Skeletal muscle cell (primary cell): ENCODE measurements around the gene SNTN.

ENCODE experiments used
- DNase-seq: peaks from one replicate; pipeline ENCODE4 v3.0.0-alpha.2; 2010; ENCODE audit warnings: low read depth
- H3K4me3 ChIP-seq: 2 replicates; pipeline ENCODE4 v1.5.1; 2011; ENCODE audit warnings: low read depth, mild to moderate bottlenecking, control low read depth, low read length, moderate library complexity

SNTN gene

DNA sequence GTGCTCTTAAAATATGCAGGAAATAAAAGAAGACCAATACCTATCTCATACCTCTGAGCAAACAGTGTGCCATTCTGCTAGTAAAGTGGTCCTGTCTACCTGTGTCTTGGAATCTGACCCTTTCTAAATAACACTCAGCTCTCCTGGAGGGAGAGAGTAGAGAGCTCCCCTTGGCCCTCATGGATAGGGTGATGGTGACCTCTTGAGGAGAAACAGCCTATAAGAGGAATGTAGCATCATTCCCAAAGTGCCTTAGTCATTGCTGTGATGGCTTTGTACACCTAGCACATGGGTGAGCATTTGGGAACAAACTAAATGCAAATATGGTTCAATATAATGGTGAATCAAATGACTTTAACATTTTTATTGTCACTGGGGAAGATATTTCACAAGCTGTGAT is 10.0 kb downstream of the SNTN start:
- no peak overlapping the region for H3K4me3 ChIP-seq
- no peak for DNase-seq

- no peak overlapping the region for H3K4me3 ChIP-seq
- no peak for DNase-seq
Observed at GRCh38 chr3:63670544-63670943, 18.1 kb downstream of the SNTN start.

DNA sequence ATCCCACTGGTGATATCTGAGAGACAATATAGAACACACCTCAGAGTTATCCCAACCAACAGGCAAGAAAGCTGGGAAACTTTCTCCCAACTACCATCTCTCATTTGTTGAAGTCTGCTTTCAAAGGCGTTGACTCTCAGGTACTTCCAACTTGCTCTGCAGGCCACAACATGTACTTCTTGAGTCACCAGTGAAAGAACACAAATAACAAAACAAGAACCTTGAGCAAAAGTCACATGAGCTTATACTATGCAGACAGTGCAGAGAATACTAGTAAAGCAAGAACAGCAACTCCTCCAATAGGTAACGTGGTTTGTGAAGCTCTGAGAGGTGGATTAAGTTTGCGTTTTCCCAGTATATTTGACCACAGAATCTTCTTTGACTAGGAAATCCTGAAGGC is 20.6 kb downstream of the SNTN start:
- no peak overlapping the region for H3K4me3 ChIP-seq
- DNase-seq, result no peak

DNA sequence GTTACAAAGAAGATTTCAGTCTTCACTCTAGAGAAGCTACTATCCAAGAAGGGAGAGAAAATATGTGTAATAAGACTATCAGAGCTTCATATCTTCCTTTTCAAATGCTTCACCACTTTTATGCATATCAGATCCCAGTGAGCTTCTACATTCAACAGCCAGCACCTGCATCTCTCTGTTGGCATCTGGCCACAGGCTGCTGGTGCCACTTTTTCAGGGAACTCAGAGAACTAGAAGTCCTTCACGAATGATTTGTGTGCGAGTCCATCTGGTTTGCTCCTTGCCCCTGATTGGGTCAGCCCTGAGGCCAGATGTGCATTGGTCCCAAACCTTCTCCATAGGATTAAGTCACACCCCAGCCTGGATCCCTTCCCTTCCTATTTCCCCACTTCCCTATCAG is 22.1 kb downstream of the SNTN start:
- no peak for DNase-seq
- H3K4me3 ChIP-seq, result no peak overlapping the region

DNA sequence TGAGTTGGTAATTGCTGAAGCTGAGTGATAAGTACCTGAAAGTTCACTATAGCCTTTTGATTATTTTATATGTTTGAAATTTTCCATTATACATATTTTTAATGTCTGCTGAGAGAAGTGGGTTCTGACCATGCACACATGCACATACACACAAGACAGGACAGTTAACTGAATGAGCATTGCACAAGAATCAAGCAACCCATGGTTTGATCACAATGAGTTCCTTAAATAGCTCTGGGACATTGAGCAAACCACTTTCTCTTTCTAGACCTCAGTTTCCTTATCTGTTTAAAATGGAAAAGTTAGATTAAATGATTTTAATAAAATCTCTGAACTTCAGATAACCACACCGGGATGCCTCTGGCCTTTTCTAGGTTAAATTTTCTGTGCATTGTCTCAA is 26.7 kb downstream of the SNTN start:
- H3K4me3 ChIP-seq, result no peak overlapping the region
- no peak for DNase-seq

DNA sequence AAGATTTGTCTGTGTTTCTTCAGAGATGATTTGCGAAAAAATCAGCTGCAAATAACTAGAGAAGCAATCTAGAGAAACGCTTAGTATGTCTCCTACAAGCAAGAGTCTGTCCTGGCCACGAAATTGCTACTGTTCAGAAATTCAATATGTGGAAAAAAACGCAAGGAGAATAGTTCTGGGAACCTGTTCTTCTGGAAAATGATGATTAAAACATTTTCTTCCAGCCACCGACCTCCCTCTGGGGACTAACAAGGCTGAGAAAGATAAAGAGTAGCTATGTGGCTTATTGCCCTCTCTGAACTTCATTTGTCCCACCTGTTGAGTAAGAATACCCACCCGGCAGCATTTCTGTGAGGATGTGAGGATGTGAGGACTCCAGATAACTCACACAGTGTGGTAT is 31.6 kb downstream of the SNTN start:
- H3K4me3 ChIP-seq, result no peak overlapping the region

DNA sequence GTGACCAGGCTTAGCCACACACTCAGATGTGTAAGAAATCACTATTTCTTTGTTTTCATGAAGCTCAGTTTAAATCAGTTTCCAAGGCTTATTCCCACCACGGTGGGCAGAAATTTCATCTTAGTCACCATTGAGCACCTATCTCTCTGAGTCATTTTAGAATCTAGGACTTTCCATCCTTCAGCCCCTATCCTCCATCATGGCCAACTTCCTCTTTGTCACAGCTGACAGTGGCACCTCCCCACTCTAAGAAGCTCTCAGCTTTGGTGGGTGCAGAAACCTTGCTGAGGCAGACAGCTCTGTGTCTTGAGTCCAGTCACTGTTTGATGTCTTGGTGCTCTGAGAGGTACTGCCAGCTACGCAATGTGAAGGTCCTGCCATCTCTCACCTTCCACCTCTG is 32.9 kb downstream of the SNTN start:
- DNase-seq, result no peak

More for the DNA sequence above, 31.6 kb downstream of the SNTN start:
- no peak for DNase-seq

GRCh38 chr3:63687278-63688225 is 35.1 kb downstream of the SNTN start:
- DNase-seq, result no peak
- H3K4me3 ChIP-seq, result no peak overlapping the region

More for the DNA sequence above, 32.9 kb downstream of the SNTN start:
- no peak overlapping the region for H3K4me3 ChIP-seq

DNA sequence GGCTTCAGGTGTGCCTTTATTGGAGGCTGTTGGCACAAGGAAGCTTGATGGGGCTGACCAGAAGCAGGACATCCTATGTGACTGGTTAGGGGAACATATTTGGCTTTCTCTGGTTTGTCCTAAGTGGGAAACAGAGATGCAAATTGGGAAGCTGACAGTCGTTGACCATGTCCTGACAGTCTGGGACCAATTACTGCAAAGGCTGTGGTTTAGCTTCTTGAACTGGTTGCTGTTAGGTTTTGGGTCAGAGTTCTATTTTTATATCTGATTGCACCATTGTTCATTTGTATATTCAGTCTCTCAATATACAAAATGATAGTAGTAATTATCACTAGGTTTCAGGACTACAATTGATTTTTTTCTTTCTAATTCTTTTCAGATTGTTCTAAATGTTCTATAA is 36.8 kb downstream of the SNTN start:
- no peak overlapping the region for H3K4me3 ChIP-seq
- no peak for DNase-seq

GRCh38 chr3:63693351-63693750 is 40.9 kb downstream of the SNTN start:
- no peak overlapping the region for H3K4me3 ChIP-seq
- no peak for DNase-seq

GRCh38 chr3:63705092-63705645 is 52.7 kb downstream of the SNTN start:
- DNase-seq, result no peak
- H3K4me3 ChIP-seq, result no peak overlapping the region

GRCh38 chr3:63706321-63707085 is 54.0 kb downstream of the SNTN start:
- no peak for DNase-seq
- no peak overlapping the region for H3K4me3 ChIP-seq

DNA sequence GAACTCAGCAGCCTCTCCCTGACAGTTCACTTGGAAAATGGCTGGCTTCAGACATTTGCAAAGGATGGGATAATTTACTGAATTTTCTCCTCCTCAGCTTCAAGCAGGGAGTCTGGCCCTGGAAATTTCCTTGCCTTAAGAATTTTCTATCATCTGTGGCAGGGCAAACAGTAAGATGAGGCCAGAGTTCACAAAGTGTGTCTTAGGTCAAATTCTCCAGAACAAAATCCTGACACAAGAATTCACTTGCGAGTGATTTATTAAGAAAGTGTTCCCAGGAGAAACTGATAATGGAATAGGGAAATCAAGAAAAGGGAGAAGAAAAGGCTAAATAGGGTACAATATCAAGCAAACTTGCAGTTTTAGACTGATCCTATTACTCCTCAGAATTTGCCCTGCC is 55.3 kb downstream of the SNTN start:
- H3K4me3 ChIP-seq, result no peak overlapping the region
- DNase-seq, result no peak

DNA sequence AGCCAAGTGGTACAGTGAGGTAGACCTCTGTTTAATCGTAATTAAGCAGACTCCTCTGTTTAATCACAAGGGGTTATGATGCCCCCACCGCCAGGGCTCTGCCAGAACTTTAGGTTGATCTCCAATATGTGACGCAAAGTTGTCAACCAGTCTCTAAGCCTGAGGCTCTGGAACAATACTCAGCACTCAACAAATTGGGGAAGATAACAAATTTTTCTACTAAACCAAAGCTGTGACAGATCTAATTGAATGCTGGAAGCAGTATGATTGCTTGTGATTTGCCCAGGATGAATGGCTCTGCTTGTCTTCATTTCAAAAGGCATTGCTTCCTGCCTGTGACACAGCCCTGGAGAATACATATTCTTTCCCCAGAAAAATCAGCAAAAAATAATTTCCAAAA is 57.1 kb downstream of the SNTN start:
- DNase-seq, result no peak
- no peak overlapping the region for H3K4me3 ChIP-seq
